ENCODE measurements around the gene TMEM243.

The TMEM243 gene

GRCh38 chr7:87159538-87159937 is 60.0 kb downstream of the TMEM243 start:
- DNase-seq: no peak

GRCh38 chr7:87156709-87157108 is 62.8 kb downstream of the TMEM243 start:
- no peak for DNase-seq

GRCh38 chr7:87155788-87156187 is 63.7 kb downstream of the TMEM243 start:
- DNase-seq: no peak

- DNase-seq: no peak
Observed at GRCh38 chr7:87154569-87154968, 65.0 kb downstream of the TMEM243 start.

DNA sequence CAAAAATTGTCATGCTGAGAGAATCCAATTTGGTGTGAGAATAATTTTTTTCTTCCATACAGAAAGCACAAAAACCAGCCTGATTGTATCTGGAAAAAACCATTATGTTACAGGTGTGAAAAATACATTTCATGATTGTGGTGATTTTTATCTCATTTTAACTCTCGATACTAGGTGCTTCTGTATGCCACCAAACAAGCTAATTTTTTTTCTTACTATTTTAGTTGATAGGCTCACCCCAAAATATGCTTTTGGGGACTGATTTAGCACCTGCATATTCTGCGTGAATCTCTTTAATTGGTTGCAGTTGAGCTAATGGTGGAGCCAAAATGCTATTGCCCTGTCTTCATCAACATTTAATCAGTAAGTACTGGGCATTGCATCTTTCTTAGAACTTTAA is 65.4 kb downstream of the TMEM243 start:
- no peak for DNase-seq

DNA sequence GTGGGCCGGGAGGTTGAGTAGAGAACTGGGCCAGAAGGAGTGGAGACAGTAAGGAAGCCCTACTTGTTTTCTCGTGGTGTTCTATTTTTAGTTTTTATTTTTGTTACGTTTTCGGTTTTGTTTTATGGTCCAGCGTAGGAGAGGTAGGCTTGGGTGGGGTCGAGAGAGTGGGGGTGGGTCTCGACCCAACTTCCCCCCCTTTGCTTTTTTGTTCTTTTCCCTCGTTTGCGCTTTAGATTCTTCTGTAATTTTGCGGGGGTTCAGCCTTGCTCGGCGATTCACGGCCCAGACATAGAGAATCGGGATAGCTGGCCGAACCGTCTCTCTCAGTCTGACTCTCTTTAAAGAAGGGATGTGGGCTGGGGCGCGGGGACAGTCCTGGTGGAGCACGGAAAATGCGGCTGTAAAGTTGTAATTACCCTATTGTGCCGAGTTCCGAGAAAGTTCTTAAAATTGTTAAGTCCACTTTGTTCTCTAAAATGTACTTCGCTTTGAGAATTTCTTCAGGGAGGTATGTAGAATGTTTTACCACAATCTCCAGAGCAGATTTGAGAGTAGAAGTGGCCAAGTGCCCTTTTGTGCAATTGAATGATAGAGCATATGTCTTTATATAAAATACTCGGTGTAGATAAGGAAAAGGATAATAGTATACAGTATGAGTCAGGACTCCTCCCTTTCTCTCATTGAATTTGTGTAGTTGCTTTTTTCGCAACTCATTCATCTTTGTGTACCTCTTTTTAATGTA is 66.5 kb downstream of the TMEM243 start:
- peak in 29 of 51 donors; percentile 6 to 71 (median 25) for DNase-seq

DNA sequence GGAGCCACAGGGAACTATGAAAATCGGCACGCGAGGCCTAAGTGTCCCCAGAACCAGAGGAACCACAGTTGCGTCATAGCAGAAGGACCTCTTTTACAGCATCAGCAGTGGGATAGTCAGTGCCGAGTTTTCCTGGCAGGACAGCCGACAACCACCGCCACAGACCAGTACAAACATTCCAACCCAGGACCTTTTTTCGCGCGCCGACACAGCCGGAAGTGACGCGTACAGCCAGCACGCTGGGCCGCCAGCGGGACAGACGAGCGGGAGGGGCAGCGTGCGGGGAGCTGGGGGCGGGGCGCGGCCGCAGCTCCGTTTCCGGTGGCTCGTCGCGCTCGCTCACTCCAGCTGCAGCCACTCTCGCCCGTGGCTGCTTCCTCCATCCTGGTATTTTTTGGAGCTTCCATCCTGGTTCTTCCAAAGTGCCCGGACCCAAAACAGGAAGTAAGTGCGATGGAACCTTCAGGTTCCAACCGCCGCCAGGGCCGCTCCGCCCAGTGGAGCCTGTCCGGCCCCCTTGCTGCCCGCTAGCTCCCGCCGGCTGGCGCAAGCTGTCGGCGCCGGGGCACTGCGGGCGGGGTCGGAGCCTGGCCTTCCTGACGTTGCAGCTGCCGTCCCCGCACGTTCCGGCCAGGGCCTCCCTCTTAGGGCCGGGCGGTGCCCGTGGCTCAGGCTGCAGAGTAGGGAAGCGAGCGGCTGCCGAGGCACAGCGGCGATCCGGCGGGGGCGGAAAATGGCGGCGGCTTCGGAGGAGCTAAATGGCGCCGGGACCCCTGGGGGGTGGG is 67.2 kb downstream of the TMEM243 start, which contains the start of gene DMTF1:
TSS of gene DMTF1 (plus strand) at position 342 of the 785 bp plus-strand sequence. CDS start 12,489 bp downstream, outside the sequence.
- DNase-seq: peak; percentile 69 to 98 (median 93)

- no peak for DNase-seq
Observed at GRCh38 chr7:87151729-87152111, 67.8 kb downstream of the TMEM243 start.

- DNase-seq: peak in 1 of 51 donors; percentile 39
Observed at GRCh38 chr7:87151002-87151728, 68.4 kb downstream of the TMEM243 start.

GRCh38 chr7:87148332-87148955 is 71.1 kb downstream of the TMEM243 start:
- peak in 1 of 51 donors; percentile 29 for DNase-seq

DNA sequence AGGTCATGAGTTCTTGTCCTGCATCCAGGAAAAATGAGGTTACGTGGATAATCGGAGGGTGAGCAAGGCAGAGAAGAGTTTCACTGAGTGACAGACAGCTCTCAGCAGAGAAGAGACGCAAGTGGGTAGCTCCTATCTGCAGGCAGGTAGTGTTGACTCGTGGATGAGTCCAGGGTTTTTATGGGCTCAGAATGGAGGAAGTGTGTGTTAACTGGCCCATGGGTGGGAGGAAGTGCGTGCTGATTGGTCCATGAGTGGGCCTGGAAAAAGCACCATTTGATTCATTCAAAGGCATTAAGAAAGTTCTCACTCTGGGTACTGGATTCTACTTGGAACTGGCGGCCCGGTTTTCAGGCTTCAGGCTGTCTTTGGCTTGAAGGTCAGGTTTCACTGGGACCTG is 72.0 kb downstream of the TMEM243 start:
- no peak for DNase-seq

DNA sequence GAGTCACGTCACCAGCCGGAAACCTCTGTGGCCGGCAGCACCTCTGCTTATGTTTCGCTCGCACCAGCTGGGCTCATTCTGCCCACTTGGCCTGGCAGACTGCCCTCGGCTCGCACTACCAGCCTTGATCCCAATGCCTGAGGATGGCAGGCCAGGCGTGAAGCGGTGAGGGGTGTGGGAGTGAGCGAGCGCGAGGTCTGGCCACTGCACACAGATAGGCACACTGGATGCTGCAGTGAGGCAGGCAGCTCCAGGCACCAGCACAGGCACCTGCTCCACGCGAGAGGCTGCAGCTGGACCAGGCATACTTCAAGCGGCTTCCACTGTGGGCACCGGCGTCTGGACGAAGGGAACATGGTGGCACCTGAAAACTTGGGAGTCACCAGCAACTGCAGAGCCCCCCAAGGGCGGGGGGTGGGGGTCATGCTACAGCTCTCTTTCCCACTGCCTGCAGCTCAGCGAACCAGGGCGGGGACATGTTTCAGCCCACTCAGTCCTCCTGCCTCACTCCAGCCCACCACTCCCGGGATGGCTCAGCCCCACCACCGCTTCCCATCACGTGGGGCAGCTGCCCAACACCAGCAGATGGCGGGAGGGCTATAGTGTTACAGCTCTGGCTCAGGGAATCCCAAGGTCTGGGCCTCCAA is 72.7 kb downstream of the TMEM243 start:
- no peak for DNase-seq
